Measurements from ENCODE around the gene MTURN.
"Not testable (repeated sequence)": the region's sequence is repeated elsewhere in the genome, so short reads cannot be mapped to it uniquely, and the experiment has no call there.

Gene MTURN

DNA sequence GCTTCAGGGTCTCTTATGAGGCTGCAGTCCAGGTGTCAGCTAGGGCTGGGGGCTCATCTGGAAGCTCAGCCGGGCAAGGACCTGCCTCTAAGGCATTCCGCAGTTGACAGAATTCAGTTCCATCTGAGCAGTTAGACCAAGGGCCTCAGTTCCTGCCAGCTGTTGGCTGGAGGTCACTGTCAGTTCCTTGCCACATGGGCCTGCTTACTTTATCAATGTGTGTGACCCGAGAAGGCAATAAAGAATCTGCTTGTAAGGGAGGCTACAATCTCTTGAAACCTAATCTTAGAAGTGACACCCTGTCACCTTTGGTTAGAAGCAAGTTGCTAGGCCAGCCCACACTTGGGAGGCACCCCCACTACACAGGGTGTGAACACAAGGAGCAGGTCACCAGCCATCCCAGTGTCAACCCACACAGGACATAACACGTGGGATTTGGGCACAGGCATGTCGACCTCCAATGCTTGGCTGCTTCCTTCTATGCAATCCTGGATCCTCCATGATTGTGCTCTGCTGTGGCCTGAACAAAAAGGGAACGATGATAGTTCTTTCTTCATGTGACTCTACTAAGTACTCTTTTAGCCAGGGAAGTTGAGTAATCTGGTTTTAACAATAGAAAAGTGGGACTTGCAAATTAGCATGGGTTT, 41.8 kb downstream of the MTURN start:
- DNase-seq (ENCODE audit: insufficient read length, low spot score) (no peak), FAIRE-seq (no peak)

- DNase-seq (ENCODE audit: insufficient read length, low spot score): no peak
- no peak for FAIRE-seq
Observed at GRCh38 chr7:30177186-30177585, 42.4 kb downstream of the MTURN start.

GRCh38 chr7:30177965-30178364, 43.2 kb downstream of the MTURN start:
- FAIRE-seq (no peak), DNase-seq (ENCODE audit: insufficient read length, low spot score) (no peak)

DNA sequence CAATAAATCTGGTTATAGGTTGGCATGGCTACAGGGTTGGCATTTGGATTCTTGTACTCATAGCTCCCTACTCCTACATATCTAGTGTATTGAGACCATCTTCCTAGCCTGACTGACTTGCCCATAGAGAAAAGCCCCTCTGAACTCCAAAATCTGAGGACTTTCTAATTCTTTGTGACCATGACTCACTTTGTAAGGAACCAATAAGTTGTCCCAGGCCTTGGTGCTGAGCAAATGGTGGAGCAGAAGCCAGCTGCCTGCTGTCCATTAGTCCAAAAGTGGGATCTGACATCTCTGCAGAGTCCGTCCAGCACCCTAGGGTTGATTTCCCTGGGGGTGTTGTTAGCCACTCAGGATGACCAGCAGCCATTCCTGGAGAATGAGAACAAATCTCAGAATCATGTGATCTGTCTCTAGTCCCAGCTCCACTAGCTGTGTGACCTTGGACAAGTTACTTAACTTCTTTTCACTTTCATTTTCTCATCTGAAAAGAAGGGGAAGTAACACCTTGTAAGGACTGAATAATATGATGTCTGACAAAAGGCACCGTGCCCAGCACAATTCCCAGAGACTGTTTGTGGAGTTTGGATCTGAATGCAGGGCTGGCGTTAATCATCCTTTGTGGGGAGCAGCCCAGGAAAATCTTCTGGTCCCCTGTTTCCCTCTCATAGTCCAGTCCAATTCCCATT, 44.1 kb downstream of the MTURN start:
- FAIRE-seq: peak; percentile 96
- peak; percentile 36 for DNase-seq (ENCODE audit: insufficient read length, low spot score)

- no peak for FAIRE-seq
- DNase-seq (ENCODE audit: insufficient read length, low spot score): no peak
Observed at GRCh38 chr7:30180718-30181117, 45.9 kb downstream of the MTURN start.

GRCh38 chr7:30181211-30181610, 46.4 kb downstream of the MTURN start:
- no peak for FAIRE-seq
- no peak for DNase-seq (ENCODE audit: insufficient read length, low spot score)

GRCh38 chr7:30181736-30182522, 47.1 kb downstream of the MTURN start:
- DNase-seq (ENCODE audit: insufficient read length, low spot score) (no peak), FAIRE-seq (no peak)

- no peak for FAIRE-seq
- no peak for DNase-seq (ENCODE audit: insufficient read length, low spot score)
Observed at GRCh38 chr7:30182814-30183213, 48.0 kb downstream of the MTURN start.

DNA sequence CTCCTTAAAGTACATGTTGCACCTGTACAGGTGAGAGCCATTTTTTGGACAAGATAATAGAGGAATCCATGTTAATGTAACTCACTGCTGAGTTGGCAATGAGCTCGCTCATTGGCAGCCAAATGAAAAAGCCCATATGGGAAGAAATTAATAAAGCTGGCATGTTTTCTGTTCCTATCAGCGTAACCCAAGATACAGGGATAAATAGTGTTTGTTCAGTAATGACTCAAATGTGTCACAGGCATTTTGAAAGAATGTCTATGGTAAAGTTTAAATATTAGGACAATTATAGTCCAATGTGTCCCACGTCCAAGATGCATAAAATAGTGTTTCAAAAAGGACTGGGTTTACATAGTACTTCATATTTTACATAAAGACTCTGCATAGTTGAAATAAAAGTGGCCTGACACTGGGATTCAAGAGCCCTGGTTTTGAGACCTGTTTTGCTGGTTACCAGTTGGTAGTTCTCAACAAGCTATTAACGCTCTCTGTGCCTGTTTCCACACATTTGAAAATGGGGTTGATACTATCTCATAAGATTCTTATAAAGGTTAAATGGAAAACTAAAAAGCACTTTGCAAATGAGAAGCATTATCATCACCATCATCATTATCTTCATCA, 49.1 kb downstream of the MTURN start:
- FAIRE-seq (no peak), DNase-seq (ENCODE audit: insufficient read length, low spot score) (no peak)

- DNase-seq (ENCODE audit: insufficient read length, low spot score) (no peak), FAIRE-seq (no peak)
Observed at GRCh38 chr7:30184791-30185487, 50.2 kb downstream of the MTURN start.

DNA sequence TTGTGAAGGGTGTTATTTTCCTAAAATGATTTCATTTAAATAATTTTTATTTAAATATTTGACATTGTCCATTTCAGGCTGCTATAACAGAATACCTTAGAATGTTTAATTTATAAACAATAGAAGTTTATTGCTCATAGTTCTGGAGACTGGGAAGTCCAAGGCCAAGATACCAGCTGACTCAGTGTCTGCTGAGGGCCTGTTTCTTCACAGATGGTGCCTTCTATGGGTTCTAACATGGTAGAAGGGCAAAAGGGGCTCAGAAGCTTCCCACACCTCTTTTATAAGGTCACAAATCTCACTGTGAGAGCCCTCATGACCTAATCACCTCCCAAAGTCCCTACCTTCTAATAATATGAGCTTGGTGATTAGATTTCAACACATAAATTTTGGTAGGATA, 50.7 kb downstream of the MTURN start:
- FAIRE-seq (no peak), DNase-seq (ENCODE audit: insufficient read length, low spot score) (no peak)

DNA sequence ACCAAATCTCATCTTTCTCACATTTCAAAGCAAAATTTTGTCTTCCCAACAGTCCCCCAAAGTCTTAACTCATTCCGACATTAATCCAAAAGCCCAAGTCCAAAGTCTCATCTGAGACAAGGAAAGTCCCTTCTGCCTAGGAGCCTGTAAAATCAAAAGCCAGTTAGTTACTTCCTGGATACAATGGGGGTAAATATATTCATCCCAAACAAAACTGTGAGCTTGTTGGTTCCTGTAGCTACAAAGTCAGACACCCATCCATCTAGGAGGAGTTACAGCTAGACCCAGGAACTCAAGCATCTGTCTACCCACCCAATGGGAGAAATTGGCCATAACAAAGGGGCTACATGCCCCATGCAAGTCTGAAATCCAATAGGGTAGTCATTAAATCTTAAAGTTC, 51.9 kb downstream of the MTURN start:
- FAIRE-seq (no peak), DNase-seq (ENCODE audit: insufficient read length, low spot score) (no peak)

GRCh38 chr7:30187513-30187912, 52.7 kb downstream of the MTURN start:
- DNase-seq (ENCODE audit: insufficient read length, low spot score): no peak
- no peak for FAIRE-seq

DNA sequence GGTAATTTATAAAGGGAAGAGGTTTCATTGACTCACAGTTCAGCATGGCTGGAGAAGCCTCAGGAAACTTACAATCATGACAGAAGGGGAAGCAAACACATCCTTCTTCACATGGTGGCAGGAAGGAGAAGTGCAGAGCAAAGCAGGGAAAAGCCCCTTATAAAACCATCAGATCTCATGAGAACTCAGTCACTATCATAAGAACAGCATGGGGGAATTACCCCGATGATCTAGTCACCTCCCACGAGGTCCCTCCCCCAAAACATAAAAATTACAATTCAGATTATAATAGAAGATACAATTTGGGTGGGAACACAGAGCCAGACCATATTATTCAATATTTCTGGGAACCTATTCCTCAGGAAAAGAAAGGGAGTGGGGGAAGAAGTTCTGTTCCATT, 53.6 kb downstream of the MTURN start:
- not testable (repeated sequence) for DNase-seq (ENCODE audit: insufficient read length, low spot score); FAIRE-seq

GRCh38 chr7:30188811-30189210, 54.0 kb downstream of the MTURN start:
- no peak for DNase-seq (ENCODE audit: insufficient read length, low spot score)

DNA sequence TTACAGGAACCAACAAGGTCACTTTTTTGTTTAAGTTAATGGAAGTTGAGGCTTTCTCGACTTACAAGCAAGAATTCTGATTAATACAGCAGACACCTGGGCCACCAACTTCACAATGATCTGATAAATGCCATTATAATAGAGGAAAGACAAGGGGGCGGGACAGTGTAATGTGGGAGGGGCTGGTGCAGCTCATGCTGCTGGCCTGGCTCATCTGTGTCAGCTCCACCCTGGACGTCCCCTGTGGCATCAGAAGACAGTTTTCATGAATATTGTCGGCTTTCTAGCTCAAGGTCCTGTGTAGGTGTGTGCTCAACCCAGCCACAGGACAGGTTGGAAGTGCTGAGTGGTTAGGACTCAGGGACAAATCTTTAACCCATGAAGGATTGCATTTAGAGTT, 57.0 kb downstream of the MTURN start:
- DNase-seq (ENCODE audit: insufficient read length, low spot score): no peak
- FAIRE-seq: no peak

More at GRCh38 chr7:30188811-30189210, 54.0 kb downstream of the MTURN start:
- no peak for FAIRE-seq

DNA sequence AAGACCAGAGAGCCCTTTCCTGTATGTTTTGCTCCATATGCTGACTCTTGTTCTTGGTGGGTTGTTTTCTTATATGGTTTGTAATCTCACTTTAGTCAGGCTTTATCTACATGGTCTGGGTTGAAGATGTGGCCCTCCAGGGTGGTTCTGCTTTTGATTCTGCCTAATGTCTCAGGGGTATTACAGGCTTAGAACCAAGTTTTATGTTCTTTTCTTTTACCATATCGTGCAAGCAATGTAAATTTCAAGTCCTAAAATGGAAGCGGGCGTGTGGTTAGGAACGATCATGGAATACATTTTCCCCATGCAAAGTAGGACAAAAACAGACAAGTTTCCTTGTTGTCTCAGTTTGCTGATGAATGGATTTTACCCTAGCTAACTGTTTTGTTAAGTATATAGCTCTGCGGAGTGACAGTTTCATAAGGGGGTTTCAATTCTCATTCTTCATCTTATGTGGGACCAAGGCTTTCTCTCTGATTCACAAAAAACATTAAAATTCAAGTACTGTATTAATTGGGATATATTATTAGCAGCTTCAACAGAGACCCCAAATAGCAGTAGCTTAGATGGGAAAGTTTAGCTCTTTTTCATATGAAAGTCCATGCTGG, 58.7 kb downstream of the MTURN start:
- FAIRE-seq (peak; percentile 68), DNase-seq (ENCODE audit: insufficient read length, low spot score) (no peak)

GRCh38 chr7:30196408-30196807, 61.6 kb downstream of the MTURN start:
- FAIRE-seq (no peak), DNase-seq (ENCODE audit: insufficient read length, low spot score) (no peak)

- FAIRE-seq: no peak
- no peak for DNase-seq (ENCODE audit: insufficient read length, low spot score)
Observed at GRCh38 chr7:30197438-30197837, 62.7 kb downstream of the MTURN start.

GRCh38 chr7:30199271-30199670, 64.5 kb downstream of the MTURN start:
- no peak for FAIRE-seq
- no peak for DNase-seq (ENCODE audit: insufficient read length, low spot score)
